HepG2 (cell line): ENCODE data around the gene LYZL2. TPM values are rescaled to one million over a fixed set of nuclear protein-coding genes. Genes with fewer than 3 reads are reported as not detected.

Experiments
- AKAP8 ChIP-seq: sonication (generic); formaldehyde crosslinking; IDR thresholded peaks from 2 replicates; pipeline ENCODE4 v1.5.1; 2020; ENCODE audit warnings: mild to moderate bottlenecking, missing genetic modification reagents
- CC2D1A ChIP-seq: sonication (generic); formaldehyde crosslinking; IDR thresholded peaks from 2 replicates; pipeline ENCODE4 v1.8.1; 2023; ENCODE audit warnings: mild to moderate bottlenecking, missing genetic modification reagents
- CCAR2 ChIP-seq: fragments of 200-400 bp; formaldehyde crosslinking; optimal IDR thresholded peaks from 2 replicates; pipeline ENCODE3; 2018; ENCODE audit warnings: low read depth, mild to moderate bottlenecking, low read length, moderate library complexity
- GTF2F1 ChIP-seq: fragments of 150-350 bp; IDR thresholded peaks from 2 replicates; pipeline ENCODE4 v1.6.1; 2014; ENCODE audit warnings: low read length
- MAF1 ChIP-seq: sonication (generic); formaldehyde crosslinking; IDR thresholded peaks from 2 replicates; pipeline ENCODE4 v1.5.0; 2020; ENCODE audit warnings: missing genetic modification reagents, borderline replicate concordance
- MIER3 ChIP-seq: IDR thresholded peaks from 2 replicates; pipeline ENCODE4 v1.6.1; 2016; ENCODE audit warnings: missing compliant biosample characterization, borderline replicate concordance
- NCOR1 ChIP-seq: fragments of 200-600 bp; sonication (generic); IDR thresholded peaks from 2 replicates; pipeline ENCODE4 v1.7.0; 2017; ENCODE audit warnings: antibody characterized with exemption, low read length, borderline replicate concordance
- NKX3-1 ChIP-seq: sonication (generic); formaldehyde crosslinking; IDR thresholded peaks from 2 replicates; pipeline ENCODE4 v1.5.0; 2020; ENCODE audit warnings: missing genetic modification reagents
- PCBP2 ChIP-seq: fragments of 200-400 bp; formaldehyde crosslinking; optimal IDR thresholded peaks from 2 replicates; pipeline ENCODE3; 2018; ENCODE audit warnings: low read length, low read depth; ENCODE audit not compliant: poor library complexity, severe bottlenecking
- PRDM4 ChIP-seq: sonication (generic); formaldehyde crosslinking; IDR thresholded peaks from 2 replicates; pipeline ENCODE4 v1.9.0; 2021; ENCODE audit warnings: missing genetic modification reagents, borderline replicate concordance
- SATB2 ChIP-seq: sonication (generic); formaldehyde crosslinking; IDR thresholded peaks from 2 replicates; pipeline ENCODE4 v1.5.0; 2020; ENCODE audit warnings: missing genetic modification reagents
- SMAD1 ChIP-seq: sonication (generic); formaldehyde crosslinking; IDR thresholded peaks from 2 replicates; pipeline ENCODE4 v1.4.0; 2020; ENCODE audit warnings: missing genetic modification reagents, low read depth, mild to moderate bottlenecking, borderline replicate concordance
- SMAD9 ChIP-seq: sonication (generic); formaldehyde crosslinking; IDR thresholded peaks from 2 replicates; pipeline ENCODE4 v1.5.1; 2020; ENCODE audit warnings: mild to moderate bottlenecking, missing genetic modification reagents
- SRSF9 ChIP-seq: fragments of 200-400 bp; formaldehyde crosslinking; IDR thresholded peaks from 2 replicates; pipeline ENCODE4 v1.6.1; 2018; ENCODE audit warnings: borderline replicate concordance, mild to moderate bottlenecking, low read depth, low read length; ENCODE audit not compliant: insufficient read depth, poor library complexity, severe bottlenecking
- SUZ12 ChIP-seq: fragments of 150-350 bp; IDR thresholded peaks from 2 replicates; pipeline ENCODE4 v1.6.1; 2014; ENCODE audit warnings: low read depth, low read length
- TAF1 ChIP-seq: sonication (generic); formaldehyde crosslinking; IDR thresholded peaks from 2 replicates; pipeline ENCODE4 v1.4.0; 2020; ENCODE audit warnings: missing genetic modification reagents
- ZBTB49 ChIP-seq: sonication (generic); formaldehyde crosslinking; IDR thresholded peaks from 2 replicates; pipeline ENCODE4 v1.4.0; 2020; ENCODE audit warnings: missing genetic modification reagents, borderline replicate concordance
- ZKSCAN8 ChIP-seq: IDR thresholded peaks from 2 replicates; pipeline ENCODE4 v1.6.1; 2016; ENCODE audit warnings: borderline replicate concordance, missing genetic modification reagents, missing compliant biosample characterization
- ZNF10 ChIP-seq: sonication (generic); formaldehyde crosslinking; IDR thresholded peaks from 2 replicates; pipeline ENCODE4 v1.4.0; 2020; ENCODE audit warnings: mild to moderate bottlenecking, low read depth, missing genetic modification reagents, borderline replicate concordance
- ZNF335 ChIP-seq: sonication (generic); formaldehyde crosslinking; IDR thresholded peaks from 2 replicates; pipeline ENCODE4 v1.4.0; 2020; ENCODE audit warnings: missing genetic modification reagents
- ZNF713 ChIP-seq: sonication (generic); formaldehyde crosslinking; IDR thresholded peaks from 2 replicates; pipeline ENCODE4 v1.4.0; 2020; ENCODE audit warnings: mild to moderate bottlenecking, missing genetic modification reagents
- ZNF83 ChIP-seq: sonication (generic); formaldehyde crosslinking; IDR thresholded peaks from 2 replicates; pipeline ENCODE4 v1.4.0; 2020; ENCODE audit warnings: missing genetic modification reagents, mild to moderate bottlenecking, borderline replicate concordance
- polyA plus RNA-seq, 8 experiments: library from polyadenylated mRNA; depleted of rRNA in 3 of 8; stranded (reverse) in 7 of 8; unstranded in 1 of 8; fragments of >200 nt; fragmentation: Illumina TruSeq in 4 of 8; extraction: Trizol in 4 of 8; gene quantifications; 2 replicates each; pipeline versions ENCODE4 v1.2.1 to v1.2.3, GENCODE V29; 2011 to 2016; ENCODE audit warnings: low read depth in 4 of 8, missing spikeins in 1 of 8, mixed read lengths in 1 of 8; ENCODE audit not compliant: insufficient read depth in 1 of 8
- total RNA-seq, 5 experiments: library from RNA; depleted of rRNA; stranded (reverse); fragments of >200 nt; fragmentation: Illumina TruSeq; extraction: Trizol; gene quantifications; 2 replicates each; pipeline ENCODE4 v1.2.3, GENCODE V29; 2016; ENCODE audit warnings: low read depth in 1 of 5
- TF ChIP-seq, protein P1 (sequence below): sonication (generic); formaldehyde crosslinking; IDR thresholded peaks from 2 replicates; pipeline ENCODE4 v1.9.0; 2021; ENCODE audit warnings: missing genetic modification reagents, mild to moderate bottlenecking, borderline replicate concordance
- TF ChIP-seq, protein P2 (sequence below): sonication (generic); formaldehyde crosslinking; IDR thresholded peaks from 2 replicates; pipeline ENCODE4 v1.4.0; 2020; ENCODE audit warnings: missing genetic modification reagents

Gene LYZL2
- total and polyA plus RNA-seq, 2 of the 13 experiments (the other 11 are each of a cell fraction or from before 2014, with no cell fraction given): 0.20 to 0.63 TPM

DNA sequence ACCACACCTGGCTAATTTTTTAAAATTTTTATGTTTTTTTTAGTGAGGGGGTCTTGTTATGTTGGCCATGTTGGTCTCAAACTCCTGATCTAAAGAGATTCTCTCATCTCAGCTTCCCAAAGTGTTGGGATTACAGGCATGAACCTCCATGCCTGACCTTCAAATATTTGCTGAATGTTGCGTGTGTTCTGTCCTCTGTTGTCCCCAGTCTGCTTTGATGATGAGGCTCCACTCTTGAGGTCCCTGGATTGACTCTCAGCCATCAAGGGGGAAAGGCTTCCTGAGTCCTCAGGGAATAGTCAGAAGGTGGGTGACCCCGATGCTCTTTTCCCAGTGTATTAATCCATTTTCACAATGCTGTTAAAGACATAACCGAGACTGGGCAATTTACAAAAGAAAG, 26.0 kb downstream of the LYZL2 start (continued):
- TF ChIP-seq, protein P1, sequence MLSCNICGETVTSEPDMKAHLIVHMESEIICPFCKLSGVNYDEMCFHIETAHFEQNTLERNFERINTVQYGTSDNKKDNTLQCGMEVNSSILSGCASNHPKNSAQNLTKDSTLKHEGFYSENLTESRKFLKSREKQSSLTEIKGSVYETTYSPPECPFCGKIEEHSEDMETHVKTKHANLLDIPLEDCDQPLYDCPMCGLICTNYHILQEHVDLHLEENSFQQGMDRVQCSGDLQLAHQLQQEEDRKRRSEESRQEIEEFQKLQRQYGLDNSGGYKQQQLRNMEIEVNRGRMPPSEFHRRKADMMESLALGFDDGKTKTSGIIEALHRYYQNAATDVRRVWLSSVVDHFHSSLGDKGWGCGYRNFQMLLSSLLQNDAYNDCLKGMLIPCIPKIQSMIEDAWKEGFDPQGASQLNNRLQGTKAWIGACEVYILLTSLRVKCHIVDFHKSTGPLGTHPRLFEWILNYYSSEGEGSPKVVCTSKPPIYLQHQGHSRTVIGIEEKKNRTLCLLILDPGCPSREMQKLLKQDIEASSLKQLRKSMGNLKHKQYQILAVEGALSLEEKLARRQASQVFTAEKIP (CRISPR knock-in tag): no peak
- TF ChIP-seq, protein P2, sequence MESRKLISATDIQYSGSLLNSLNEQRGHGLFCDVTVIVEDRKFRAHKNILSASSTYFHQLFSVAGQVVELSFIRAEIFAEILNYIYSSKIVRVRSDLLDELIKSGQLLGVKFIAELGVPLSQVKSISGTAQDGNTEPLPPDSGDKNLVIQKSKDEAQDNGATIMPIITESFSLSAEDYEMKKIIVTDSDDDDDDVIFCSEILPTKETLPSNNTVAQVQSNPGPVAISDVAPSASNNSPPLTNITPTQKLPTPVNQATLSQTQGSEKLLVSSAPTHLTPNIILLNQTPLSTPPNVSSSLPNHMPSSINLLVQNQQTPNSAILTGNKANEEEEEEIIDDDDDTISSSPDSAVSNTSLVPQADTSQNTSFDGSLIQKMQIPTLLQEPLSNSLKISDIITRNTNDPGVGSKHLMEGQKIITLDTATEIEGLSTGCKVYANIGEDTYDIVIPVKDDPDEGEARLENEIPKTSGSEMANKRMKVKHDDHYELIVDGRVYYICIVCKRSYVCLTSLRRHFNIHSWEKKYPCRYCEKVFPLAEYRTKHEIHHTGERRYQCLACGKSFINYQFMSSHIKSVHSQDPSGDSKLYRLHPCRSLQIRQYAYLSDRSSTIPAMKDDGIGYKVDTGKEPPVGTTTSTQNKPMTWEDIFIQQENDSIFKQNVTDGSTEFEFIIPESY (CRISPR knock-in tag): no peak
- TF ChIP-seq GTF2F1 (no peak), PRDM4 (no peak), CCAR2 (no peak), SATB2 (CRISPR knock-in tag) (no peak), SMAD1 (CRISPR knock-in tag) (no peak), NCOR1 (no peak), TAF1 (no peak), ZKSCAN8 (CRISPR knock-in tag) (no peak), AKAP8 (CRISPR knock-in tag) (no peak), MIER3 (CRISPR knock-in tag) (0 out of 2 replicates have a peak, but pooled peaks have one; percentile 47), ZBTB49 (no peak), NKX3-1 (CRISPR knock-in tag) (no peak), SRSF9 (no peak), ZNF713 (CRISPR knock-in tag) (no peak), SUZ12 (no peak), ZNF10 (no peak), PCBP2 (no peak), SMAD9 (CRISPR knock-in tag) (no peak), CC2D1A (CRISPR knock-in tag) (no peak), ZNF83 (CRISPR knock-in tag) (no peak), ZNF335 (CRISPR knock-in tag) (no peak), MAF1 (CRISPR knock-in tag) (no peak)
